Fibroblast of lung (primary cell): ENCODE data around the gene CALHM1. TPM values are rescaled to one million over a fixed set of nuclear protein-coding genes. Genes with fewer than 3 reads are reported as not detected.
A peak's percentile ranks its signal among the peaks of the same experiment; 100 is the strongest.

Experiments used
- DNase-seq, 2 donors: peaks; one replicate each; pipeline versions ENCODE4 v3.0.0 to v3.0.0-alpha.2; 2010; ENCODE audit warnings: low read depth in 2 of 2
- H2AFZ ChIP-seq: 2 replicates; pipeline ENCODE4 v1.5.1; 2012; ENCODE audit warnings: low read length, control low read depth, inconsistent platforms
- H3K27ac ChIP-seq: 2 replicates; pipeline ENCODE4 v1.5.1; 2011; ENCODE audit warnings: low read length, control low read depth; ENCODE audit not compliant: insufficient read depth
- H3K27me3 ChIP-seq: 2 replicates; pipeline ENCODE4 v1.5.1; 2011; ENCODE audit warnings: mild to moderate bottlenecking, low read length; ENCODE audit not compliant: control insufficient read depth, insufficient read depth
- H3K36me3 ChIP-seq: 2 replicates; pipeline ENCODE4 v1.5.1; 2011; ENCODE audit warnings: low read length; ENCODE audit not compliant: control insufficient read depth, insufficient read depth
- H3K4me1 ChIP-seq: 2 replicates; pipeline ENCODE4 v1.5.1; 2011; ENCODE audit warnings: low read length; ENCODE audit not compliant: control insufficient read depth, insufficient read depth; ENCODE audit errors: extremely low read depth
- H3K4me2 ChIP-seq: 2 replicates; pipeline ENCODE4 v1.5.1; 2011; ENCODE audit warnings: low read length, control low read depth; ENCODE audit not compliant: insufficient read depth; ENCODE audit errors: extremely low read depth
- H3K4me3 ChIP-seq, 4 experiments: fragments of 200-600 bp in 1 of 4; sonication (generic) in 1 of 4; replicated peaks in 1 of 4; 2 replicates each; pipeline ENCODE4 v1.5.1; 2011 to 2016; ENCODE audit warnings: low read length in 4 of 4, low read depth in 3 of 4, mild to moderate bottlenecking in 3 of 4, control low read depth in 2 of 4, inconsistent platforms in 1 of 4, mixed read lengths in 1 of 4; ENCODE audit not compliant: insufficient read depth in 1 of 4; ENCODE audit errors: control extremely low read depth in 1 of 4
- H3K79me2 ChIP-seq: 2 replicates; pipeline ENCODE4 v1.5.1; 2012; ENCODE audit warnings: mild to moderate bottlenecking, low read length, inconsistent platforms; ENCODE audit not compliant: control insufficient read depth, insufficient read depth
- H3K9ac ChIP-seq: 2 replicates; pipeline ENCODE4 v1.5.1; 2011; ENCODE audit warnings: mild to moderate bottlenecking, low read length, control low read depth; ENCODE audit not compliant: insufficient read depth
- H3K9me3 ChIP-seq: 2 replicates; pipeline ENCODE4 v1.5.1; 2012; ENCODE audit warnings: low read depth, low read length; ENCODE audit not compliant: control insufficient read depth, insufficient read depth
- H4K20me1 ChIP-seq: 2 replicates; pipeline ENCODE4 v1.5.1; 2011; ENCODE audit warnings: low read length; ENCODE audit not compliant: control insufficient read depth, insufficient read depth; ENCODE audit errors: extremely low read depth
- CTCF ChIP-seq, 2 donors: IDR thresholded peaks in 1 of 2; conservative IDR thresholded peaks in 1 of 2; 1 replicate in 1 of 2; 2 replicates in 1 of 2; pipeline ENCODE4 v1.5.1; 2011 to 2012; ENCODE audit warnings: low read length in 2 of 2, control low read depth in 1 of 2, inconsistent platforms in 1 of 2, low read depth in 1 of 2, mild to moderate bottlenecking in 1 of 2
- EZH2 ChIP-seq: IDR thresholded peaks from 2 replicates; pipeline ENCODE4 v1.5.1; 2012; ENCODE audit warnings: low read length, control low read depth, mild to moderate bottlenecking; ENCODE audit errors: missing control alignments
- polyA plus RNA-seq, 2 donors: library from polyadenylated mRNA; depleted of rRNA in 1 of 2; stranded (reverse) in 1 of 2; unstranded in 1 of 2; fragments of >200 nt; gene quantifications; 2 replicates each; pipeline ENCODE4 v1.2.1, GENCODE V29; 2011 to 2012; ENCODE audit warnings: missing spikeins in 1 of 2
- total RNA-seq: library from RNA; depleted of rRNA; stranded (reverse); fragments of >200 nt; gene quantifications from 2 replicates; pipeline ENCODE4 v1.2.1, GENCODE V29; 2014

Gene CALHM1
- total and polyA plus RNA-seq, 2 donors (not counting 1 experiment from before 2014, with no cell fraction given) = not detected

DNA sequence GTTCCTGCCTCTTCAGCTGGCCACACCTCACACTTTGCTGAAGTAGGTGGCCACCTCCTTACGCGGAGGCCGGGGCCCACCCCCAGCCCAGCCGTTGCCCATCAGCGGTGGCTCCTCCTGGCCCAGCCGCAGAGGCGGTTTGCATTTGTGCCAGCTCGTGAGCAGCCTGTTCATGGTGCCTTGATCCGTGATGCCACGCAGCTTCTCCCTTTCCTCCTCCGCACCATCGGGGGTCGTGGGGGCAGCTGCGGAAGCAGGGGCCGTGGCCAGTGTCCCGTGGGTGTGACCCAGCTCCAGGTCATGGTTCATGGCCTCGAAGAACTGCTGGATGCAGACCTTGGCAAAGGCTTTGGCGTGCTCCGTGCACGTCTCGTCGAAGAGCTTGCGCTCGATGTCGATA lies 3.5 kb downstream of the CALHM1 start:
- Histone ChIP-seq H4K20me1 (no peaks in the 10 kb centered on the region), H3K9ac (no peak overlapping the region), H3K27ac (no peak overlapping the region), H2AFZ (no peak overlapping the region), H3K9me3 (no peaks in the 10 kb centered on the region), H3K4me3 (no peak overlapping the region), H3K27me3 (no peaks in the 10 kb centered on the region), H3K4me1 (peaks cover 13% of the 10 kb centered on the region), H3K36me3 (peaks cover 2% of the 10 kb centered on the region), H3K79me2 (peaks cover 8% of the 10 kb centered on the region), H3K4me2 (no peak overlapping the region)
- DNase-seq = no peak
- no peak for TF ChIP-seq EZH2
- TF ChIP-seq CTCF (conservative IDR thresholded peaks at IDR 0.05 in 1 of 2, IDR thresholded peaks at IDR 0.05 in 1 of 2; ENCODE audit: low read depth in 1 of 2, low read length in 2 of 2) = no peak

DNA sequence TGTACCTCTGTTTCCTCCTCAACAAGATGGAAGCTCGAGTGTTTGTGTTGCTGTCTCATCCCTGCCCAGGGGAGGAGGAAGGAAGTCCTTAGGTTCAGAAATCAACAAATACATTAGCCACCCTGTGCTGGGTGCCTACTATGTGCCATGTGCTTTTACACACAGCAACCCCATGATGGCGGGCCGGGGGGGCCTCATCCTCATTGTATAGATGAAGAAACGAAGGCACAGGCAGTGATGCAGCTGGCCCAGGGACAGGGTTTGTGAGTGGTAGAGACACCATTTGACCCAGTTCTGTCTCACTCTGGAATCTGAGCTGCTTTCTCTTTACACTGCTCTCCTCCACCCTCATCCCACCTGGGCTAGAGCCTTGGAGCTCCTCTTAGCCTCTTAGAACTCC lies 4.7 kb downstream of the CALHM1 start:
- Histone ChIP-seq H3K4me1 (peaks cover 19% of the 10 kb centered on the region), H3K36me3 (peaks cover 14% of the 10 kb centered on the region), H3K9me3 (no peaks in the 10 kb centered on the region), H3K79me2 (peaks cover 19% of the 10 kb centered on the region), H3K27me3 (no peaks in the 10 kb centered on the region), H2AFZ (no peak overlapping the region), H3K9ac (no peak overlapping the region), H3K4me3 (no peak overlapping the region), H4K20me1 (no peaks in the 10 kb centered on the region), H3K27ac (no peak overlapping the region), H3K4me2 (no peak overlapping the region)
- TF ChIP-seq EZH2 (no peak), CTCF (conservative IDR thresholded peaks at IDR 0.05 in 1 of 2, IDR thresholded peaks at IDR 0.05 in 1 of 2; ENCODE audit: low read depth in 1 of 2, low read length in 2 of 2) (no peak)
- DNase-seq = no peak

- DNase-seq = no peak
- Histone ChIP-seq H3K4me1 (peaks cover 24% of the 10 kb centered on the region), H3K9me3 (no peaks in the 10 kb centered on the region), H3K36me3 (peaks cover 17% of the 10 kb centered on the region), H3K79me2 (peaks cover 22% of the 10 kb centered on the region), H4K20me1 (no peaks in the 10 kb centered on the region), H3K27ac (peak overlapping the region; percentile 78), H3K4me2 (peak overlapping the region; percentile 70), H3K9ac (peak overlapping the region; percentile 84), H2AFZ (peak overlapping the region; percentile 83), H3K27me3 (no peaks in the 10 kb centered on the region), H3K4me3 (peak overlapping the region; percentile 0 to 90 (median 64))
- TF ChIP-seq CTCF (conservative IDR thresholded peaks at IDR 0.05 in 1 of 2, IDR thresholded peaks at IDR 0.05 in 1 of 2; ENCODE audit: low read depth in 1 of 2, low read length in 2 of 2) (no peak), EZH2 (no peak)
Measured at GRCh38 chr10:103452506-103453230, 6.0 kb downstream of the CALHM1 start.
